GM23248 (cell line): Measurements from ENCODE around the gene ARCN1.
A peak's percentile ranks its signal among the peaks of the same experiment; 100 is the strongest.

ENCODE experiments used
- EZH2 ChIP-seq: fragments of 200-600 bp; sonication (generic); IDR thresholded peaks from 2 replicates; pipeline ENCODE4 v1.6.1; 2018; ENCODE audit warnings: antibody characterized with exemption, mild to moderate bottlenecking; ENCODE audit not compliant: insufficient read depth, poor library complexity, severe bottlenecking
- EZH2phosphoT487 ChIP-seq: fragments of 200-600 bp; sonication (generic); IDR thresholded peaks from 2 replicates; pipeline ENCODE4 v1.6.1; 2018; ENCODE audit warnings: antibody characterized with exemption, moderate library complexity, mild to moderate bottlenecking, low read depth; ENCODE audit not compliant: insufficient read depth

- TF ChIP-seq EZH2: no peak
- TF ChIP-seq EZH2phosphoT487: peak; percentile 62; the same call in 1 of the 2 replicates
Observed at GRCh38 chr11:118605116-118605867, 33.1 kb downstream of the ARCN1 start.
